H1 (cell line): ENCODE data around the gene PRRC2C. TPM values are rescaled to one million over a fixed set of nuclear protein-coding genes. Genes with fewer than 3 reads are reported as not detected.
"Not testable (repeated sequence)": the region's sequence is repeated elsewhere in the genome, so short reads cannot be mapped to it uniquely, and the experiment has no call there.

ENCODE experiments used
- CTCF ChIA-PET: fragments of 300-600 bp; sonication (Branson Sonifier 250); formaldehyde crosslinking; loops from one replicate; lab custom pipeline; 2021; ENCODE audit not compliant: partially characterized antibody; lab: Charles Lee
- POLR2A ChIA-PET: fragments of 300-600 bp; sonication (Branson Sonifier 250); formaldehyde crosslinking; loops from one replicate; lab custom pipeline; 2021; ENCODE audit warnings: inconsistent platforms; ENCODE audit not compliant: partially characterized antibody; lab: Charles Lee
- DNase-seq, 2 experiments: peaks; one replicate each; pipeline versions ENCODE4 v3.0.0 to v3.0.0-alpha.2; 2010 to 2022; ENCODE audit warnings: low spot score in 2 of 2, low read depth in 1 of 2, mixed read lengths in 1 of 2
- FAIRE-seq: peaks from 2 replicates; lab custom pipeline; 2011; peaks lifted over from hg19 to GRCh38; lab: Jason Lieb, UNC
- H2AFZ ChIP-seq: 2 replicates; pipeline ENCODE4 v1.8.1; 2012; ENCODE audit warnings: low read length, inconsistent platforms
- H2AK5ac ChIP-seq: 2 replicates; pipeline ENCODE4 v1.6.1; 2013; ENCODE audit warnings: low read depth, low read length
- H2BK120ac ChIP-seq: replicated peaks from 2 replicates; pipeline ENCODE3; 2013; ENCODE audit warnings: low read depth, low read length, inconsistent platforms
- H2BK12ac ChIP-seq: 2 replicates; pipeline ENCODE4 v1.6.1; 2013; ENCODE audit warnings: low read depth, low read length
- H2BK15ac ChIP-seq: 2 replicates; pipeline ENCODE4 v1.6.1; 2013; ENCODE audit warnings: low read length
- H2BK20ac ChIP-seq: 2 replicates; pipeline ENCODE4 v1.6.1; 2013; ENCODE audit warnings: low read length
- H2BK5ac ChIP-seq: 2 replicates; pipeline ENCODE4 v1.6.1; 2013; ENCODE audit warnings: low read depth, low read length
- H3K14ac ChIP-seq: 2 replicates; pipeline ENCODE4 v1.6.1; 2013; ENCODE audit warnings: inconsistent platforms; ENCODE audit not compliant: insufficient read length
- H3K18ac ChIP-seq: 2 replicates; pipeline ENCODE4 v1.6.1; 2013; ENCODE audit warnings: low read length; ENCODE audit errors: extremely low read depth
- H3K23ac ChIP-seq: 2 replicates; pipeline ENCODE4 v1.6.1; 2013; ENCODE audit warnings: inconsistent platforms; ENCODE audit not compliant: insufficient read length
- H3K23me2 ChIP-seq: 2 replicates; pipeline ENCODE4 v1.6.1; 2013; ENCODE audit warnings: low read depth, low read length
- H3K27ac ChIP-seq: 2 replicates; pipeline ENCODE4 v1.6.1; 2011; ENCODE audit warnings: low read depth, low read length, inconsistent platforms
- H3K27me3 ChIP-seq, 4 experiments: replicated peaks in 1 of 4; 1 replicate in 1 of 4; 2 replicates in 3 of 4; pipeline versions ENCODE4 v1.6.1 to v1.8.1; 2011 to 2013; ENCODE audit warnings: low read length in 3 of 4, mild to moderate bottlenecking in 3 of 4, inconsistent platforms in 2 of 4, mixed read lengths in 2 of 4, moderate library complexity in 1 of 4; ENCODE audit not compliant: control insufficient read depth in 3 of 4, insufficient read depth in 3 of 4; ENCODE audit errors: extremely low read depth in 1 of 4
- H3K36me3 ChIP-seq, 4 experiments: 2 replicates each; pipeline versions ENCODE4 v1.6.1 to v1.8.1; 2011 to 2013; ENCODE audit warnings: mild to moderate bottlenecking in 4 of 4, low read length in 3 of 4, moderate library complexity in 2 of 4, control low read depth in 1 of 4, inconsistent platforms in 1 of 4; ENCODE audit not compliant: insufficient read depth in 4 of 4, control insufficient read depth in 2 of 4
- H3K4ac ChIP-seq: replicated peaks from 2 replicates; pipeline ENCODE3; 2013; ENCODE audit warnings: low read length, low read depth, mixed read lengths, inconsistent platforms; ENCODE audit not compliant: insufficient read length
- H3K4me1 ChIP-seq, 4 experiments: replicated peaks in 1 of 4; 1 replicate in 1 of 4; 2 replicates in 3 of 4; pipeline versions ENCODE4 v1.6.1 to v1.8.1; 2011 to 2013; ENCODE audit warnings: low read length in 3 of 4, inconsistent platforms in 2 of 4, mixed read lengths in 1 of 4; ENCODE audit not compliant: insufficient read depth in 4 of 4, control insufficient read depth in 3 of 4
- H3K4me2 ChIP-seq, 2 experiments: 2 replicates each; pipeline versions ENCODE4 v1.6.1 to v1.8.1; 2011 to 2013; ENCODE audit warnings: low read depth in 2 of 2, low read length in 2 of 2, control low read depth in 1 of 2, inconsistent platforms in 1 of 2, mild to moderate bottlenecking in 1 of 2; ENCODE audit not compliant: insufficient read depth in 1 of 2
- H3K4me3 ChIP-seq, 4 experiments: fragments of 200-600, 300-600 bp in 1 of 4; sonication (generic), shearing (Covaris generic), sonication (Bioruptor Twin) in 1 of 4; 2 replicates each; pipeline versions ENCODE4 v1.5.1 to v1.8.1; 2011 to 2016; ENCODE audit warnings: low read length in 4 of 4, low read depth in 3 of 4, control low read depth in 2 of 4, inconsistent platforms in 2 of 4, mild to moderate bottlenecking in 2 of 4, mixed read lengths in 1 of 4, moderate library complexity in 1 of 4; ENCODE audit not compliant: insufficient read depth in 2 of 4; ENCODE audit errors: extremely low read depth in 1 of 4
- H3K56ac ChIP-seq: replicated peaks from 2 replicates; pipeline ENCODE3; 2013; ENCODE audit warnings: low read depth, mild to moderate bottlenecking, mixed read lengths, low read length, inconsistent platforms; ENCODE audit not compliant: insufficient read length
- H3K79me1 ChIP-seq: 2 replicates; pipeline ENCODE4 v1.6.1; 2013; ENCODE audit warnings: low read depth, low read length, control low read depth
- H3K79me2 ChIP-seq, 2 experiments: 2 replicates each; pipeline versions ENCODE4 v1.6.1 to v1.8.1; 2012 to 2013; ENCODE audit warnings: low read length in 2 of 2, mild to moderate bottlenecking in 2 of 2, inconsistent platforms in 1 of 2; ENCODE audit not compliant: insufficient read depth in 2 of 2, control insufficient read depth in 1 of 2
- H3K9ac ChIP-seq, 4 experiments: replicated peaks in 1 of 4; 1 replicate in 1 of 4; 2 replicates in 3 of 4; pipeline versions ENCODE4 v1.6.1 to v1.8.1; 2011 to 2013; ENCODE audit warnings: low read depth in 3 of 4, low read length in 3 of 4, control low read depth in 2 of 4, mild to moderate bottlenecking in 2 of 4, moderate library complexity in 2 of 4, inconsistent platforms in 1 of 4; ENCODE audit errors: extremely low read depth in 1 of 4
- H3K9me3 ChIP-seq, 2 experiments: 2 replicates each; pipeline versions ENCODE4 v1.6.1 to v1.8.1; 2012 to 2013; ENCODE audit warnings: mild to moderate bottlenecking in 2 of 2, moderate library complexity in 2 of 2, control low read depth in 1 of 2, inconsistent platforms in 1 of 2, low read depth in 1 of 2, low read length in 1 of 2, mixed read lengths in 1 of 2; ENCODE audit not compliant: insufficient read depth in 2 of 2
- H4K20me1 ChIP-seq, 2 experiments: replicated peaks in 1 of 2; 2 replicates each; pipeline versions ENCODE3 to v1.8.1; 2011 to 2013; ENCODE audit warnings: inconsistent platforms in 2 of 2, low read length in 2 of 2, mild to moderate bottlenecking in 1 of 2; ENCODE audit not compliant: insufficient read depth in 2 of 2, control insufficient read depth in 1 of 2
- H4K5ac ChIP-seq: 2 replicates; pipeline ENCODE4 v1.6.1; 2013; ENCODE audit warnings: low read length, low read depth, mixed read lengths, inconsistent platforms; ENCODE audit not compliant: insufficient read length
- H4K8ac ChIP-seq: 2 replicates; pipeline ENCODE4 v1.8.0; 2013; ENCODE audit warnings: mild to moderate bottlenecking, moderate library complexity, low read length, inconsistent platforms; ENCODE audit not compliant: insufficient read depth; ENCODE audit errors: extremely low read depth
- H4K91ac ChIP-seq: replicated peaks from 2 replicates; pipeline ENCODE3; 2013; ENCODE audit warnings: low read length, mixed read lengths, inconsistent platforms; ENCODE audit not compliant: insufficient read length
- WGBS, 2 experiments: shearing (Covaris generic) in 1 of 2; methylation state at CpG; one replicate each; pipeline versions ENCODE4 v1.1.6 to v1.1.7; 2013 to 2015; ENCODE audit warnings: low lambda C conversion rate in 2 of 2, mixed read lengths in 2 of 2, inconsistent platforms in 1 of 2, low coverage in 1 of 2, missing lambda C conversion rate in 1 of 2; ENCODE audit not compliant: insufficient replicate concordance in 2 of 2, insufficient coverage in 1 of 2, insufficient read length in 1 of 2; ENCODE audit errors: extremely low coverage in 1 of 2, missing lambda C conversion rate in 1 of 2; 5-methylcytosine and 5-hydroxymethylcytosine counted together
- polyA plus RNA-seq, 7 experiments: library from polyadenylated mRNA; depleted of rRNA in 3 of 7; stranded (reverse) in 5 of 7; unstranded in 2 of 7; fragments of >200 nt in 5 of 7; fragments of 200-250 nt in 2 of 7; gene quantifications; 1 replicate in 5 of 7; 2 replicates in 1 of 7; 4 replicates in 1 of 7; pipeline versions ENCODE4 v1.2.1 to v1.2.3, GENCODE V29; 2011 to 2013; ENCODE audit warnings: missing spikeins in 2 of 7, mixed read lengths in 2 of 7
- total RNA-seq: library from RNA; stranded (reverse); fragmentation: NEBNext Ultra II Directional; extraction: Animal tissue kit (Norgen Biotek cat#: 25700); gene quantifications from 2 replicates; pipeline ENCODE4 v1.2.1, GENCODE V29; 2021

Gene PRRC2C
- total and polyA plus RNA-seq, 2 of the 8 experiments (the other 6 are each of a cell fraction or from before 2014, with no cell fraction given) = 125 to 264 TPM

- H3K9me3 ChIP-seq, DNase-seq, H4K5ac ChIP-seq, H3K23me2 ChIP-seq, H2AFZ ChIP-seq, H3K27ac ChIP-seq, H3K36me3 ChIP-seq, H2BK20ac ChIP-seq, H3K4me3 ChIP-seq, H3K4me1 ChIP-seq, H3K18ac ChIP-seq, POLR2A ChIA-PET, H3K9ac ChIP-seq, H3K27me3 ChIP-seq, H3K56ac ChIP-seq, FAIRE-seq, H2BK15ac ChIP-seq, H2BK12ac ChIP-seq, H2BK120ac ChIP-seq, CTCF ChIA-PET, H2BK5ac ChIP-seq, H3K79me2 ChIP-seq, H3K79me1 ChIP-seq, H3K14ac ChIP-seq, H3K4ac ChIP-seq, H3K23ac ChIP-seq, H4K8ac ChIP-seq, H4K91ac ChIP-seq, H4K20me1 ChIP-seq, H3K4me2 ChIP-seq, H2AK5ac ChIP-seq: not testable (repeated sequence)
- 92% methylated on average over 5 of the region's 5 CpGs; no CpG with 5 or more reads in 1 of the 2 experiments for WGBS, 2 experiments
Observed at GRCh38 chr1:171441278-171441895, 43.9 kb upstream of the PRRC2C start.
